SIG-M5 treated with dmso at 0.1 percent for 504 hours (cell line): ENCODE measurements around the gene FGR.
"Not testable (repeated sequence)": the region's sequence is repeated elsewhere in the genome, so short reads cannot be mapped to it uniquely, and the experiment has no call there.

Experiments
- DNase-seq: peaks from one replicate; lab custom pipeline; 2025; ENCODE audit not compliant: unreplicated experiment; lab: John Stamatoyannopoulos, UW

The FGR gene

GRCh38 chr1:27635396-27636142 lies 584 bp upstream of the FGR start:
- no peak for DNase-seq

DNA sequence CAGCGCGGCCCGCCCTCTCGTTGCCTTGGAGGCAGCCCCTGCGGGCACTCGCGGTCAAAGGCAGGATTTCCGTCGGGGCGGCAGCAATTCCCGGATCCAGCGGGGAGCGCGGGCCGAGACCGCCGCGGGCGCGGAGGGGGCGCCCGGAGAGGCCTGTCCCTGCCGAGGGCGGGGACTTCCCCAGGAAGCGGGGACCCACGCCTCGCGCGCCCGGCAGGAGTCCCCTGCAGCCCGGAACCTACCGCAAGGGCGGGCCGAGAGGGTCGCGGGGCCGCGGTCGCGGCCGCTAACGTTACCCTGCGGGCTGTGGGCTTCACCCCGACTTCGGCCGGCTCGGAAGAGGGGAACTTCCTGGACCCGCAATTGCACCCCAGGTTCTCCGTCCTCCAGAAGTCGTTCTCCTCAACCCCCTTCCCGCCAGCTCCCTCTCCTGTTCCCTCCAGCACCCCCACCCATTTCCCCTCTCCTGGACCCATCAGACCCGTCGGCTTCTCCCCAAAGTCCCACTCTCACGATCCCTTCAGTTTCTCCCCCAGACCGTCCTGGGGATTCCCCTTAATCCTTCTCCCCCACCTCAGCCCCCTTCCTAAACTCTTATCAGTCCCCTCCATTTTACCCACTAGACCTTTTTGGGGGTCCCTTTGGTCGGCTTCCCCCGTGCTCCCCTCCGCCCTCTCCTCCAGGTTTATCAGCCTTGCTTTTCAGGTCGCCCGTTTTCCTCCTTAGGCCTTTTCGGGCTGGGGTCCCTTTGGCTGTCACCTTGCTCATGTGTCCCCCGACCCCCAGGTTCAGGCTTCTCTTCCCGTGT lies 604 bp downstream of the FGR start:
- no peak for DNase-seq

DNA sequence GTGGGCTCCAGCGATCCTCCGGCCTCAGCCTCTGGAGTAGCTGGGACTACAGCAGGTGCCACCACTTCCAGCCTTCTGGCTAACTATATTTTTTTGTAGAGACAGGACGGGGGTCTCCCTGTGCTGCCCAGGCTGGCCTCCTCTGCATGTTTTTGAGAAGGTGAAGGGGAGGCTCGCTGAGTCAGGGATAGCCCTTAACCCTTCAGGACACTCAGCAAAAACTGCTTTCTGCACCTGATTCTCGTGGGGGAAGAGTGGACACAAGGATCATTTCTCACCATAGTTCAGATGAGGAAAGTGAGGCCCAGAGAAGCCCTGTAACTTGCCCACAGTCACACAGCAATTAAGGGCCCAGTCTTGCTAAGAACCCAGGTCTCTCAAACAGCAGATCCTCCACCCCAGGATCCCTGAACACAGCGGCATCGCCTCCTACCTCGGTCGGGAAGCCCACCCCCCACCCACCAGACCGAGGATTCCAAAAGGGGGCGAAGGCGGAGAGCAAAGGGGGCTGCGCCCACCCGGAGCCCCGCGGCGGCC lies 1.3 kb downstream of the FGR start:
- DNase-seq, result no peak

- DNase-seq, result no peak
Measured at GRCh38 chr1:27633298-27633610, 1.7 kb downstream of the FGR start.

GRCh38 chr1:27632387-27633297 lies 2.3 kb downstream of the FGR start:
- peak; percentile 47 for DNase-seq

DNA sequence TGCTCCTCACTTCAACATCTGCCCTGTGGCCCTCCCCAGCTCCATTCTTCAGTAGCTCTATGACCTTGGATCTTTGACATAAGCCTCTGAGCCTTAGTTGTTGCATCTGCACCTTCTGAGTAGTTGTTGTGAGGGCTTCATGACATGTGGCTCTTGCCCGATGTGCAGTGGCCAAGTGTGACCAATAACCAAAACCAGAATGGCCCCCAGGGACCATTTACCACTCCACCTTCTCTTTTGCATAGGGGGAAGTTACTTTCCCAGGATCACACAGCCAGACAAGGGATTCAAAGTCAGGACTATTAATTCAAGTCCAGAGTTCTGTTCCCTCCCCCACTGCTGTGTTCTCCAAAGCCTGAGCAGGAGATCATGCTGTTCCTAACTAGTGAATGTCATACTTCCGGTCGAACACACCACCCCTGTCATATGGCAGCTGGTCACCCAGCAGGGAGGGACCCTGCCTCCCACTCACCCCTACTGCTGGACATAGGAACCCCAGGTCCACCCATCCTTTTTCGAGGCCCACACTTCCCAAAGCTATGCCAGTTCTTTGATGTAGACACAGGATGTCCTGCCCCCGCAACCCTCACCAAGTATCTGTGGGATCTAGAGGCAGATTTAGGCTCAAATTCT lies 4.0 kb downstream of the FGR start:
- DNase-seq, result no peak

- no peak for DNase-seq
Measured at GRCh38 chr1:27628712-27629111, 6.3 kb downstream of the FGR start.

GRCh38 chr1:27627733-27628132 lies 7.3 kb downstream of the FGR start:
- not testable (repeated sequence) for DNase-seq

DNA sequence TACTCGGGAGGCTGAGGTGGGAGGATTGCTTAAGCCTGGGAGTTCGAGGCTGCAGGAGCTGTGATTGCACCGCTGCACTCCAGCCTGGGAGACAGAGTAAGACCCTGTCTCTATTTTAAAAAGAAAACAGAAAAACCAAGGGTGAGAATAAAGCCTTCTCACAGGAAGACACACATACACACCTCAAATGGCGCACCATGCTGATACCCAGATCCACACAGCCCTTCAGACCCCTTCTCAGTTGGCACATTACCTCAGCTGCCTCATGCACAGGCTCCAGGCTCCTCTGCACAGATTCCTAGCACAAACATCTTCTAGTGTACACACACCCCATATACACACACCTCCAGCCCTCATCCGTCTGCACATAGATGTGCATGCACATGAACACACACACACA lies 7.9 kb downstream of the FGR start:
- DNase-seq, result no peak

DNA sequence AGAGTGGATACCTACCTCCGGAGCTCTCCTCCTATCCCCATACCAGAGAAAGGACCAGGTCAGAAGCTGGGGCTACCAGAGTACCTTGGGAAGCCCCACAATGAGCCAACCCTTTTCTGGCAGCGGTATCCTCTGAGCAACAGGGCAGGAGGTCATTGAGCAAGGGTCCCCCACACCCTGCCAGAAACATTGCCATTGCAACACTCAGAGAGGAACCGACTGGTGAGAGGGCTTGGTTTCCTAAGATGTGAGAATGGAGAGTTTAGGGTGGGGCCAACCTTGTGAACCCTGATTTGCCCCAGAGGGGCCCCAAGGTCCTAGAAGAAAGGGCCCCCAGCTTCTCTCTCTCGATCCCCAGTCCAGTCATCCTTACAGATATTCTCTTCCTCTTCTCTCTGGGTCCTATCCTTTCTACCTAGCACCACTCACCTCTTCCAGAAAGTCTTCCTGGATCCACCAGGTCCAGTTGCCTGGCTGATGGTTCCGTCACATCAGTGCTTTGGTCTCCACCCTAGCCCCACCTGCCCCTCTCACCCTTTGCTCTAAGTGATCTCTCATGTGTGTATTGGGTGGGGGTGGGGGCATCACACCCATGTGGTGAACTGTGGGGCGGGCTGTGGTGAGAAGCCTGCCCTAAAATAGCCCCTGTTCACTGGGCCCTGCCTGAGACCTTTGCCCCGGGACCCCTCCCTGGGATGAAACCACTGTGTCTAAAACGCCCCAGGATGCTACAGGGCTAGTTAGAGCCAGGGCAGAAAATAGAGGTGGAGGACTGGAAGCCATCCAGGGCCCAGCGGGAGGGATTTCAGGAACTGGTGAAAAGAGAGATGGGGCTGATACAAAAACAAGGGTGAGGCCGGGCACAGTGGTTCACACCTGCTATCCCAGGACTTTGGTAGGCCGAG lies 8.7 kb downstream of the FGR start:
- DNase-seq, result peak; percentile 97

- DNase-seq, result no peak
Measured at GRCh38 chr1:27624467-27625178, 10.4 kb downstream of the FGR start.

DNA sequence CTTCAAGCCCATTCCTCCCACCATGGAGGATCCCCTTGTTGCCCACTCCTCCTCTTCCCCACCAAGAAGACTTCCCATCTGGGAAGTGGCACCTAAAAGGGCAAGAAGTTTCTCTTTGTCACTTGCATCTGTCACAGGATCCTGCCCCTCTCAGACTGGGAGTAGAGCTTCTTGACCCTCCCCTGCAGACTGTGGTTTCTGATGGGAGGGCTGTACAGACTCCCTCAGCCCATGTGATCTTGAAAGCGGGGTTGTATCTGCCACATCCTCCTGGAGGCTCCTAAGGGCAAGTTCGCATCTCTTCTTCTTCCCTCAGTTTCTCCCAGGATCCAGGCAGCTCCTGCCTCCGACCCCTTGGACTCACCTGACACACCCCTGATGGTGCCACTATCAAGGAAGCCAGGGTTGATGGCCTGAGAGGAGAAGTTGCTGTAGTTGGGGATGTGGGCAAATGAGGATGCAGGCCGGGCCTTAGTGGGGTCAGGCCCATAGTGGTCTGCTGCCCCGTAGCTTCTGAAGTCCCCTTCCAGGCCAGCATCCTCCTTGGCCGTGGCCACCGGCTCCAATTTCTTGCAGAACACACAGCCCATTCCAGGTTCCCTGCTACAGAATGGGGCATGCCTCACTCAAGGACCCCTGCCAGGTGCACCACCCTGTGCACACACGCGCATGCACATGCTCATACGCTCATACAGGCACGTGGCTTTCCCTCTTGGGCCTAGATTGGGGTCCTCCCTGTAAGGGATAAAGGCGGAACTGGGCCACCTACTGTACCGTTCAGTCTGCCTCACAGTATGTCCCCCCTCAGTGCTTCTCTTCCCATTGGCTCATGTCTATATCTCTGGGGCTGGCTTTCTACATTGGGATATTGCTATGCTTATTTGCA lies 11.4 kb downstream of the FGR start:
- DNase-seq, result peak; percentile 39

- DNase-seq, result no peak
Measured at GRCh38 chr1:27622828-27623227, 12.2 kb downstream of the FGR start.

DNA sequence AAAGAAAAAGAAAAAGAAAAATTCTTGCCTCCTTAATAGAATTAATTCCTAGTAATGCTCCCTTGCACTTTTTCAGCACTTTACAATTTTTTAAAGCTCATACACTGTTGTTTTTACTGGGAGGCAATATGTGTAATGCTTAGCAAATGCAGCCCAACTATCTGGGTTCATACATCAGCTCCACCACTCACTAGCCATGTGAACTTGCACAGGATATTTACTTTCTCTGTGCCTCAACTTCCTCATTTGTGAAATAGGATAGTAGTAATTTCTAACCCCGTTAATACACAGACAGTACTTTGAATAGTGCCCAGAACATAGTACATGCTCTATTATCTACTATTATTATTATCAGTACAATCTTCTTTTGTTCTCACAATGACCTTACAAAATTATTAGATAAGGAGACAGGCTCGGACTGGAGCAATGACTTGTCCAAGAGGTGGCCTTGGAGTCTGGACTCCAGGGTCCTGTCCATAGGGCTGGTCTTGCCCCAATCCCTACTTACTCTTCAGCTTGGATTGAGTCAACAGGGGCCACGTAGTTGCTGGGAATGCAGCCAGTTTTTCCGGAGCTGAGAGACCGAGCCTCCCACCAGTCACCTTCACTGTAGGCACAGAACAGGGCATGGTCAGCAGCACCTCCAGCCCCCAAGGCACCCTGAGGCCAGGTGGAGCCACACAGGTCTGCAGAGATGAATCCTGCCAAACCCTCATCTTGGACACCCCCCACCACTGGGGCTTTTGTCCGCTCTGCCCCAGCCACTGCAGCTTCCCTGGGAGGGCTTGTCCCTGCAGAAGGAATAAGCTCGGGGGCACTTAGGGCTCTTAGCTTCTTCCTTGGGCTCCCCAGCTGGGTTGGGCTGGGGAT lies 13.7 kb downstream of the FGR start:
- DNase-seq, result peak; percentile 37

DNA sequence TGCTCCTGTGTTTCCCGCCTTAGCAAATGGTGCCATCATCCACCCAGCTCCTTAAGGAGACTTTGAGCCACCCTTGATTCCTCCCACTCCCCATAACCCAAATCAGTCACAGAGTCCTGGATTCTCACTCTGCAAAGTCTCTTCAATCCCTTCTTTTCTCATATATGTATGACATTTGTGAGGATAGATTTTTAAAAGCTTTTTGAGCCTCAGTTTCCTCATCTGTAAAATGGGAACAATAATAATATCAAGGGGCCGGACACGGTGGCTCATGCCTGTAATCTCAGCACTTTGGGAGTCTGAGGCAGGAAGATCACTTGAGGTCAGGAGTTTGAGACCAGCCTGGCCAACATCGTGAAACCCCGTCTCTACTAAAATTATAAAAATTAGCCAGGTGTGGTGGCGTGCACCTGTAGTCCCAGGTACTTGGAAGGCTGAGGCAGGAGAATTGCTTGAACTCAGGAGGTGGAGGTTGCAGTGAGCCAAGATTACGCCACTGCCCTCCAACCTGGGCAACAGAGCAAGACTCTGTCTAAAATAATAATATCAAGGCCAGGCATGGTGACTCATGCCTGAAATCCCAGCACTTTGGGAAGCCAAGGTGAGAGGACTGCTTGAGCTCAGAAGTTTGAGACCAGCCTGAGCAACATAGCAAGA lies 15.1 kb downstream of the FGR start:
- DNase-seq, result not testable (repeated sequence)

DNA sequence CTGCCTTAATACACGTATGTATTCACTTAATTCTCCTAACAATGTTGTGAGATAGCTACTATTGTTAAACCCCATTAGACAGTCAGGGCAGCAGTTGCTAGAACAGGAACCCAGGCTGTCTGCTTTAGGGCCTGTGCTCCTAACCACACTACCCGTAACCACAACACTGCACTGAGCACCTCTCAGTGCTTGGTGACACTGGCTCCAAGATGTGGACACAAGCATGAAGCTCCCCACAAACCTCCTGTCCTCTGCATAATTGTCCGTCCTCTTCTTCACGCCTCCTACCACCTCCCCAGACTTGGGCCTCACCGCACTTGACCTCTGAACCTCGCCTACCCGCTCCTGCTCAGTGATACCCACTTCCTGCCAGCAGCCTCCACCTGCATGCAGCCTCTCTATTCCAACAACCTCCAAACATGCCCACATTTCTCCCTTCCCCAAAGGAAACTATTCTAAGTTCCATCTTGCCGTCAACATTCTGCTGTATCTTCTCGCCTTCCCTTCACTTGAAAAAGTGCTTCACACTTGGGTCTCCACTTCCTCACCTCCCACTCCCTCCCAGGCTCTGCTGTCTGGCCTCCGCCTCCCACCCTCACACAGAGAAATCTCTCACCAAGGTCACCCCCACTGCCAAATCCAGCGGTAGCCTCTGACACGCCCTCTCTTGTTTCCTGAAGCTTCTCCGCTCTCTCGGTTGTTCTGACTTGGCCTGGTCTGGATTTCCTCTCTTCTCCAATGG lies 16.5 kb downstream of the FGR start:
- peak; percentile 23 for DNase-seq
